ENCODE data around the gene PJA2.

- no peak for TF ChIP-seq CTCF (conservative IDR thresholded peaks at IDR 0.05; ENCODE audit: low read length)
- TF ChIP-seq EZH2phosphoT487 (IDR thresholded peaks at IDR 0.05; ENCODE audit: borderline replicate concordance, low read depth, low read length), result no peak
Observed at GRCh38 chr5:109329333-109330237, 80.2 kb downstream of the PJA2 start.

All from OCI-LY7 (cell line).